ENCODE results near the gene PET100. TPM values are rescaled to one million over a fixed set of nuclear protein-coding genes. Genes with fewer than 3 reads are reported as not detected.

PET100 gene
- total RNA-seq, 1 experiment from 2014 or later = 77.6 TPM

DNA sequence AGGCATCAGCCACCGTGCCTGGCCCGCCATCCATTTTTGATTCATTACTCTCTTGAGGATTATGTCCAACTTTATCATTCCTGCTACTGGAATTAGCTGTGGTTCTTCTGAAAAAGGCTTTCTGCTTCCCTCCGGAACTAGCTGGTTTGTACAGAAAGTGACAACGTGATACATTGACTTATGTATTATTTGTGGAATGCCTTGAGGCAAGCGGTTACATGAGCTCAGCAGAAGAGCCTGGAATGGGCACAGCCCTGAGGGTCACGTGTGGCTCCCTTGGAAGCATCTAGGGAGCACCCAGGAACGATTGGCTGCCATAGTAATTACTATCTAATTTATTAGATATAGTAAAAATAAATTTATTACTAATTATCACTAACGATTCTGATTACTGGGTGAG is 24.8 kb downstream of the PET100 start:
- Mint-ChIP-seq H3K4me3 (ENCODE audit: low read depth, unreplicated experiment) (no peak overlapping the region), H3K9me3 (ENCODE audit: low read depth, unreplicated experiment) (no peaks in the 10 kb centered on the region), H3K27me3 (ENCODE audit: unreplicated experiment) (no peaks in the 10 kb centered on the region), H3K36me3 (ENCODE audit: insufficient read depth, unreplicated experiment) (peaks cover 12% of the 10 kb centered on the region), H3K4me1 (ENCODE audit: low read depth, unreplicated experiment) (peaks cover 14% of the 10 kb centered on the region), H3K27ac (ENCODE audit: unreplicated experiment) (no peak overlapping the region)
- intact Hi-C loops (cut with micrococcal nuclease; ENCODE audit: unreplicated experiment) = no loop called here
- TF ChIP-seq, protein P1, sequence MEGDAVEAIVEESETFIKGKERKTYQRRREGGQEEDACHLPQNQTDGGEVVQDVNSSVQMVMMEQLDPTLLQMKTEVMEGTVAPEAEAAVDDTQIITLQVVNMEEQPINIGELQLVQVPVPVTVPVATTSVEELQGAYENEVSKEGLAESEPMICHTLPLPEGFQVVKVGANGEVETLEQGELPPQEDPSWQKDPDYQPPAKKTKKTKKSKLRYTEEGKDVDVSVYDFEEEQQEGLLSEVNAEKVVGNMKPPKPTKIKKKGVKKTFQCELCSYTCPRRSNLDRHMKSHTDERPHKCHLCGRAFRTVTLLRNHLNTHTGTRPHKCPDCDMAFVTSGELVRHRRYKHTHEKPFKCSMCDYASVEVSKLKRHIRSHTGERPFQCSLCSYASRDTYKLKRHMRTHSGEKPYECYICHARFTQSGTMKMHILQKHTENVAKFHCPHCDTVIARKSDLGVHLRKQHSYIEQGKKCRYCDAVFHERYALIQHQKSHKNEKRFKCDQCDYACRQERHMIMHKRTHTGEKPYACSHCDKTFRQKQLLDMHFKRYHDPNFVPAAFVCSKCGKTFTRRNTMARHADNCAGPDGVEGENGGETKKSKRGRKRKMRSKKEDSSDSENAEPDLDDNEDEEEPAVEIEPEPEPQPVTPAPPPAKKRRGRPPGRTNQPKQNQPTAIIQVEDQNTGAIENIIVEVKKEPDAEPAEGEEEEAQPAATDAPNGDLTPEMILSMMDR (IDR thresholded peaks at IDR 0.05; ENCODE audit: unreplicated experiment) = no peak
- CTCF ChIA-PET = no interaction called here
- no TSS peak for BruUV-seq (replicated peaks)
- no peak for DNase-seq

DNA sequence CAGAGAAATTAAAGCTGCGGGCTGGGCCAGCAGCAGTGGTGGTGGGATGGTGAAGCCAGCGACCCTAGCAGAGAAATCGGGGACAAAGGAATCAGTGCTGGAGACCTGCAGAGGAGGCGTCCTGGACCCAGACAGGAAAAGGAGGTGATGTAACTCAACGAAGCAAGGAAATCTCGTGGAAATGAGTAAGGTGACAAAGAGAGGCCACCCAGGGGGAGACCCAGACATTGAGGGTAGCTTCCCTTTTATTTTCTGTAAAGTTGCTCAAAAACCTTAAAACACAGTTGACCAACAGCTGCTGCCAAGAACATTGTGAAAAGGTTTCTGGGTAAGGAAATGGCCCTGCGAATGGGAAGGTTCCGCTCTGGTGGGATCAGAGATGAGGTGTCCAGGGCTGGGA is 26.0 kb downstream of the PET100 start:
- no peak overlapping the region for H3K4me3 Mint-ChIP-seq (ENCODE audit: low read depth, unreplicated experiment)
- no peaks in the 10 kb centered on the region for H3K9me3 Mint-ChIP-seq (ENCODE audit: low read depth, unreplicated experiment)
- intact Hi-C loops (cut with micrococcal nuclease; ENCODE audit: unreplicated experiment) = no loop called here
- no peaks in the 10 kb centered on the region for H3K27me3 Mint-ChIP-seq (ENCODE audit: unreplicated experiment)
- peaks cover 14% of the 10 kb centered on the region for H3K4me1 Mint-ChIP-seq (ENCODE audit: low read depth, unreplicated experiment)
- H3K36me3 Mint-ChIP-seq (ENCODE audit: insufficient read depth, unreplicated experiment) = peaks cover 12% of the 10 kb centered on the region
- CTCF ChIA-PET = no interaction called here
- no TSS peak for BruUV-seq (replicated peaks)
- TF ChIP-seq, protein P1 (IDR thresholded peaks at IDR 0.05; ENCODE audit: unreplicated experiment) = no peak
- H3K27ac Mint-ChIP-seq (ENCODE audit: unreplicated experiment) = no peak overlapping the region
- no peak for DNase-seq

DNA sequence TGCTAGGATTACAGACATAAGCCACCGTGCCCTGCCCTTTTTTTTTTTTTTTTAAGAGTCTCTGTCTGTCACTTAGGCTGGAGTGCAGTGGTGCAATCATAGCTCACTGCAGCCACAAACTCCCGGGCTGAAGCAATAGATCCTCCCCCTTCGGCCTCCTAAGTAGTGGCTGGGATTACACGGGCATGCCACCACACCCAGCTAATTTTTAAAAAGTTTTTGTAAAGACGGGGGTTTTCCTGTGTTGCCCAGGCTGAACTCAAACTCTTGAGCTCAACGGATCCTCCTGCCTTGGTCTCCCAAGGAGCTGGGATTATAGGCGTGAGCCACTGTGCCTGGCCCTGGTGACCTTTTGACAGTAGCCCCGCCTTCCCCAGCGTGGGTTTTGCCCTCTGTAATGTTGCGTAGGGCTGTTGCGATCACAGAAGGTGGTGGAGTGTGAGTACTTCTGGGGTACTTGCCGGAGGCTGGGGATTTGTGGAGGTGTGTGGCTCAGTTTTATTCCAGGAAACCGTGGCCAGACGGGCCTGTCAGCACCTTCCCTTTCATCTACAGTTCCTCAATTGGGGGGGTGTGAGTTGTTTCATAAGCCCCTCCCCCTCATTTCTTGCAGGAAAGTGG is 27.6 kb downstream of the PET100 start:
- no peak for DNase-seq
- TF ChIP-seq, protein P1 (IDR thresholded peaks at IDR 0.05; ENCODE audit: unreplicated experiment) = no peak
- H3K4me3 Mint-ChIP-seq (ENCODE audit: low read depth, unreplicated experiment) = no peak overlapping the region
- intact Hi-C loops (cut with micrococcal nuclease; ENCODE audit: unreplicated experiment) = no loop called here
- peaks cover 7% of the 10 kb centered on the region for H3K36me3 Mint-ChIP-seq (ENCODE audit: insufficient read depth, unreplicated experiment)
- BruUV-seq (replicated peaks) = no TSS peak
- H3K9me3 Mint-ChIP-seq (ENCODE audit: low read depth, unreplicated experiment) = no peaks in the 10 kb centered on the region
- H3K4me1 Mint-ChIP-seq (ENCODE audit: low read depth, unreplicated experiment) = peaks cover 11% of the 10 kb centered on the region
- no peak overlapping the region for H3K27ac Mint-ChIP-seq (ENCODE audit: unreplicated experiment)
- CTCF ChIA-PET = interaction anchor here (0.7 kb wide), 1 partner anchor 89 kb away, joined by 3 read pairs; no protein-coding TSS in a partner anchor
- H3K27me3 Mint-ChIP-seq (ENCODE audit: unreplicated experiment) = no peaks in the 10 kb centered on the region

DNA sequence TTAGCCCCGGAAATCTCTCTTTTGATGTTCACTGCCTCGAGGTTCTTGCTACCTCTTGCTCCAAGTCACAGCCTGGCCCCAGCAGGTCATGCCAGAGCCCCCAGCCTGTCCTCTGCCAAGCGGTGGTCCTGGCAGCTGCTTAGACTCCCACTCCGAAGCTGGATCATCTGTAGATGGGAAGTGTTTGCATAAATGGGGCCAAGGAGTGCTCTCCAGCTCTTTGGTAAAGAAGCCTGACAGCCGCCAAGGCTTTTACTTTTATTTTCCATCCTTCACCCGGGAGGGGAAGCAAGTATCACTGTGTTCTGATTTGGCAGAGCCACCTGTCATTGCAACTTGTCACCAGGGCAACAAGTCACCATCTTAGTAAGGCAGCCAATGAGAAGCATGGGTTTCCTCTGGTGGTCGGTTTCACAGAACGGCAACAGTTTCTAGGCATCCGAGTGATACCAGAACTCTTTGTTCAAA is 28.7 kb downstream of the PET100 start:
- Mint-ChIP-seq H3K9me3 (ENCODE audit: low read depth, unreplicated experiment) (no peaks in the 10 kb centered on the region), H3K4me1 (ENCODE audit: low read depth, unreplicated experiment) (peaks cover under 1% of the 10 kb centered on the region), H3K36me3 (ENCODE audit: insufficient read depth, unreplicated experiment) (peaks cover under 1% of the 10 kb centered on the region), H3K4me3 (ENCODE audit: low read depth, unreplicated experiment) (no peak overlapping the region), H3K27ac (ENCODE audit: unreplicated experiment) (no peak overlapping the region), H3K27me3 (ENCODE audit: unreplicated experiment) (no peaks in the 10 kb centered on the region)
- no peak for DNase-seq
- intact Hi-C loops (cut with micrococcal nuclease; ENCODE audit: unreplicated experiment) = no loop called here
- CTCF ChIA-PET = no interaction called here
- BruUV-seq (replicated peaks) = no TSS peak
- TF ChIP-seq, protein P1 (IDR thresholded peaks at IDR 0.05; ENCODE audit: unreplicated experiment) = no peak

Data from Calu3 (cell line).